Right lung (tissue), 5 donors: ENCODE data around the gene OR2F2. TPM values are rescaled to one million over a fixed set of nuclear protein-coding genes. Genes with fewer than 3 reads are reported as not detected.

ENCODE experiments used
- DNase-seq, 2 donors: peaks; one replicate each; pipeline ENCODE4 v3.0.0-alpha.2; 2013
- polyA plus RNA-seq, 5 donors: library from polyadenylated mRNA; unstranded; fragments of 120-200 nt; gene quantifications; one replicate each; pipeline versions ENCODE4 v1.2.1 to v1.2.3, GENCODE V29; 2013; ENCODE audit warnings: inconsistent platforms in 1 of 5, low replicate concordance in 1 of 5; ENCODE audit not compliant: insufficient read length in 5 of 5, insufficient read depth in 1 of 5

OR2F2 gene
- polyA plus RNA-seq, 5 donors, result not detected

DNA sequence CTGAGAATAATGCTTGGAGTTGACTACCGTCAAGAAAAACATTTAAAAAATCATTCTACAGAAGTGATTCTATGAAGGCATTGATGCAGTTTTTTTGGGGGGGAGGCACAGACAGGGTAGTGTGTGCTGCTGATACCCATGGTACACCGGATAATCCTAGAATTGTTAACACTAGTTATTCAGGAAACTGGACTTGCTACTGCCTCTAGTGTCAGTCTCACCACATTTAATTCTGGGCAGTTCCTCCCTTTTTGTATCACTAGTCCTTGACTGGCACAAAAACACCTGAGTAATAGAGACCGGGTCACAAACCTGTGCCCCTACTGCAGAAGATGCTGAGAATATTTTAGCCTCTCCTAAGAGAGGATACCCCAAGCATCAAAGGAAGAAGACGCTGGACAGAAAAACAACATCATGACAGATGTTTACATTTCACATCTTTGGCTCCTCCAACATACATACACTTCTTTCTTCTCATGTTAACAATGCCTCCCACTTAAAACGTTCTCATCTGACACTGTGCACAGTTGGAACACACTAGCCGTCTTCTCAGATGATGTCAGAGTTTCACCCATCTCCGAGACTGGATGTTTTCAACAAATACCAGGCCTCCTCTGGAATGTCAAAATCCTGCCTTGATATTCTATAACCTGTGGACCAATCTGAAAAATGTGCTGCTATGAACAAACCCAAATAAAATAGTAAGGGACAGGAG lies 19.9 kb upstream of the OR2F2 start:
- no peak for DNase-seq

DNA sequence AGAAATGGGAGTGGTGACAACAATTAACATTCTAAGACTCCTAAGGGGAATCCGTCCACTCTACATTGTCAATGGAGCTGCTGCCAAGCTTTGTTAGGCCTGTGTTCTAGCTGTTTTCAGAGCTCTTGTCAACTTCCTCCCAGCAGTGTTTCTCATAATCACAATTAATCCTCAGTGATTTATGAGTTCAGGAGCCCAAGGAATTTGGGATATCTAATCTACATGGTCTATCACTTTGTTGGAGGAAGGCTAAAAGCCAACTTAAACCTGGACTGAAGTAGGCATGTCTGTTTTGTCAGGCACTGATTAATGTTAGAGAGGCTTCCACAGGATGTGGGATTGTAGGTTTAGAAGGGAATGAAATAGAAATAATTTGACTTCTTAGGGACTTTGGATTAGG lies 10.2 kb upstream of the OR2F2 start:
- no peak for DNase-seq

DNA sequence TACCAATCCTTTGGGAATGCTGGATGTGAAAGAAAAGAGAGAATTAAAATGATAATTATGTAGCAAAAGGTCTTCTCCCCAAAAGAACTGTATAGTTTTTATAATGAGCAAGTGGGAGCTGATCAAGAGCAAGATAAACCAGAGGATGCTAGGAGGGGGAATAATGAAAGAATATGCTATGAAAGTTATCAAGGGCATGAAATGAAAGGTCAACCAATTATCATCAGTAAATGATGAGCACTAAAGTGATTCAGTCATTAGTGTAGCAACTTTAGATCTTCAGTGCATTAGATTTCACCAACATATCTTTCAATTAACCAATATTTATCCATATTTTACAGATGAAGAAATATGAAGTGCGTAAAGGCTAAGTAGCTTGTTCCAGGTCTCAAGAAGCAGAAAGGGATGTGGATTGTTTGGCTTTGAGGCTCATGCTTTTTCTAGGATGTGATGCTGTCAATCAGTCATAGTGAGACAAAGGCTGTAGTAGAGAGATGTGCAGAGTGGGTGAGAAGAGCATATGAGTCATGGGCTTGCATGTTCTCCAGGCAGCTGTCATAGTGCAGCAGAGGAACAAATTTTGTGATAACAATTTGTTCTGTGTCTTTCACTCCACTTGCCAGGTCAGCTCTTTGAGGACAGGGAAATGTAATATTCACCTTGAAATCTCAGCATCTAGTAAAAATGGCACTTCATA lies 5.7 kb upstream of the OR2F2 start:
- no peak for DNase-seq

DNA sequence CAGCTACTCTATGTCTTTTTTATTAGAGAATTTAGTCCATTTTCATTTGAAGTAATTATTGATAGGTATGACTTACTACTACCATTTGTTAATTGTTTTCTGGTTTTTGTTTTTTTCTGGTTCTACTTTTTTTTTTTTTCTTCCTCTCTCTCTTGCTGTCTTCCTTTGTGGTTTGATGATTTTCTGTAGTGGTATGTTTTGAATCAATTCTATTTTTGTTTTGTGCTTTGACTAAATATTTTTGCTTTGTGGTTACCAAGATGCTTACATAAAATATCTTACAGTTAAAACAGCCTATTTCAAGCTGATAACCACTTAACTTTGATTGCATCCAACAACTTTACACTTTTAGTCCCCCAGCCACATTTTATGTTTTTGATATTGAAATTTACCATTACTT lies 3.3 kb upstream of the OR2F2 start:
- no peak for DNase-seq

DNA sequence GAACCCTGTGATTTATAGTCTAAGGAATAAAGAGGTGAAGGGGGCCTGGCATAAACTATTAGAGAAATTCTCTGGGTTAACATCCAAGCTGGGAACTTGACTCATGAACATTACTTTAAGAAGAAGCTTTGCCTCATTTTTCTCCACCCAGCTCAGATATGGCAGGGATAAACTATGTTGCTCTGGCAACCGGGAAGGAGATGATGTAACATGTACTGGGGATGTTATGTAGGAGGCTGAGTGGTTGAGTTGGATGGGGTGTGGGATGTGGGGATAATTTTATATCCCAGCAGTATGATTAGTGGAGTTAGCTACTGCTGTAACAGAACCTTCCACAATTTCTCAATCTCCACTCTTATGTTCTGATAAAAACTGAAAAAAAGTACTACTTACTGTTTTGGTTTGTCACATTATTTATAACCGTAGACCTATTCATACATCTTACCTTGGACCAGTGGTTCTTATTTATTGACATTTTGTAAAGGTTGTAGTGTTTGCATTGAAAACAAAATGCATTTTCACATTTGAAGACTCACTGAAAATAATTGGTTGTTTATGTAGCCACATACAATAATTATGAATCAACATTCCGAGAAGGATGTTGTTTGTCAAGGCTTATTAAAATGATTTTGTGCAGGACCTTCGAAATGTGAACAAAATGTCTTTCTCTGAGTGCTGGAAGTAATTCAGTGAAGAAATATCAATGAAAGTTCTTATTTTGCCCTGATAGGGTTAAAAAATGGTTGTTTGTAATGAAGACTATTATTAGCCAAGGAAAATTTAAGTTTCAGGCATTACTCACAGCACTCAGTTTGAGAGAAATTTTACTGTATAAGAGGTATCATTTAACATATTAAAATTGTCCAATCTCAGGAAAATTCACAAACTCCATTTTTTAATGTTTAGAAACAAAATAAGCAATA lies 1.3 kb downstream of the OR2F2 start:
- no peak for DNase-seq

DNA sequence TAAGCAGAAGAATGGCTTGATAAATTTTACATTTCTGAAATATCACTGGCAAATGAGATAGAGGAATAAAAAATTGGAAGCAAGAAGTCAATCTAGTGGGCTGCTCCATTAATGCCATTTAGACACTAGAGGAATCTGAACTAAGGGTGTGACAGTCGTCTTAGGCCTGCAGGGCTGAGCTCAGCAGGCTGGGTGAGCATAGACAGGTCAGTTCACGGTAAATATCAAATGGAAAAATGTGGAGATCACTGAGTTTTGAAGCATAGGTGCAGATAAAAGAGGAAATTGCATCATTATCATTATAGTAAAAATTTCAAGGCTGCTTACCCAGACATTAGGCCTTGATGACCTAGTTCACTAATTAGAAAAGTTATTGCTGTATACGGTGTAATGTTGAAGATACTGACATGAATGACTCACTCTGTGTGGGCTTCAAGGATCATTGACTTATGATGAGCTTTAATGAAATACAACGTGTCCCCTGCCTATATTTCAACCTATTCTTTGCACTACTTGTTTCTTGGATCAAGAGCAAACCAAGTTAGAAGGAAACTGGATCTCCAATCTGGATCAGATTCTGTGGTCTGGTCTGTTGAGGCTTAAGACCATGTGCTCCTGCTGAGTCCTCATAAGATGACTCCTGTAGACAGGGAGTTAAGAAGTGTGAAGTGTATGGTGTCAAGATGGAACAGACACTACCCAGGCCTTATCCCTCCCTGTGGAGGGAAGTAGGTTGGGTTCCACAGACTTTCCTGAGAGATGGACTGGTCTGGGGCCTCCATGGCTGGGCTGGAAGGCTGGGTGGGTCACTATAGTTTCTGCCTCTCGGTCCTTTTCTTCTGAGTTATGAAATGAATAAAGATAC lies 3.6 kb downstream of the OR2F2 start:
- DNase-seq, result no peak

DNA sequence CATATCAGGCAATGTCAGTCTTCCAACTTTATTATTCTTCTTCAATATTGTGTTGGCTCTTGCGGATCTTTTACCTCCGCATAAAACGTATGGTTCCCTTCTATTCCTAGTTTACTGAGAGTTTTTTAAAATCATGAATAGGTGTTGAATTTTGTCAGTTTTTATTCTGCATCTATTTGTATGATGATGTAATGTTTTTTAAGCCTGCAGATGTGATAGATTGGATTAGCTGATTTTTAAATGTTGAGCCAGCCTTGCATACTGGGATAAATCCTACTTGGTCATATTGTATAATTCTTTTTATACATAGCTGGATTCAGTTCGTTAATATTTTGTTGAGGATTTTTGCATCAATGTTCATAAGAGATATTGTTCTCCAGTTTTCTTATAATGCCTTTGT lies 10.4 kb downstream of the OR2F2 start:
- no peak for DNase-seq

DNA sequence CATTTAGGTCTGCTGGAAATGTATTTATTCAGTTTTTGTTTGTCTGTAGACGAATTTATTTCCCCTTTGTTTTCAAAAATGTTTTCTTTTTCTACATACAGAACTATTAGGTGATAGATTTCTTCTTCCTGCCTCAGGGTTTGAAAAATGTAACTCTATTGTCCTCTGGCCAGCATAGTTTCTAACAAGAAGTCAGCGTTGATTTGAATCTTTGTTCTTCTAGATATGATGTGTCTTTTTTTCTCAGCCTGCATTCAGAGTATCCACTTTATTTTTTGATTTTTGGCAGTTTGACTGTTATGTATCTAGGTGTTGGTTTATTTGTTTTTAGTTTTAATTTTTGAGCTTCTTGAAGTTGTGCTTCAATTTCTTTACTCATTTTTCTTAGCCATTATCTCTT lies 12.1 kb downstream of the OR2F2 start:
- no peak for DNase-seq

DNA sequence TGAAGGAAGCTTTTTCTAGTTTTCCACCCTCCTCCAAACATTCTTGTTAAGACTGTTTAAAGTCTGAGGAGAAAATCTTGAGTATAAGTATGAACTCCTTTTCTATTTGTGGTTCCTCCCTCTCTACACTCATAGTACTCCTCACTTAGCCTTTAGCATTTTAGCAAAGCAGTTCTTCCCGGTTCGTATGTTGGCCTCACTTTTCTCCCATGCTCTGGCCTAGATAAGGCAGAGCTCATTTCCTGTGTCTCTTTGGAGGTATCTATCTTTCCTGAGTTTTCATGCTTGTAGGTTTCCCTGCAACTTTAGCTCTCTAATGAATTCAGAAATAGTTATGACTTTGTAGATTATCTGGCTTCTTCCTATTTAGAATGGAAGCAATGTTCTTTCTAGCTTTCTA lies 13.7 kb downstream of the OR2F2 start:
- DNase-seq, result no peak

DNA sequence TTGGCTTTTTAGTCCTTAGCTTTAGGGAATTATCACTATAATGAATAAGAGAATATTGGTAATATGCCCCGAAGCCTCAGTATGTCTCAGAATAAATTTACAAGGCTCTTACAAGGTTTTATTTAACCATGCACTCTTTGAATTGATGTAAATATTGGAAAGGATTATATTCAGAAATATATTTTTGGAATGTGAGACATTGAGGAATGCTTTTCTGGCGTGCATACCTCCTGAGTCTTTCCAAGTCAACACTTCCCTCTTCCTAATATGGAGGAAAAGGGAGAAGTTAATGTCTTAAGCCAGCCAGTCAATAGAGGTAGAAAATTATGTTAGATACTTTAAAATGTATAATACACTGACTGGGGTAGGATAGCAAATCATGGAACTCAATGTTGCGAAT lies 18.4 kb downstream of the OR2F2 start:
- no peak for DNase-seq

DNA sequence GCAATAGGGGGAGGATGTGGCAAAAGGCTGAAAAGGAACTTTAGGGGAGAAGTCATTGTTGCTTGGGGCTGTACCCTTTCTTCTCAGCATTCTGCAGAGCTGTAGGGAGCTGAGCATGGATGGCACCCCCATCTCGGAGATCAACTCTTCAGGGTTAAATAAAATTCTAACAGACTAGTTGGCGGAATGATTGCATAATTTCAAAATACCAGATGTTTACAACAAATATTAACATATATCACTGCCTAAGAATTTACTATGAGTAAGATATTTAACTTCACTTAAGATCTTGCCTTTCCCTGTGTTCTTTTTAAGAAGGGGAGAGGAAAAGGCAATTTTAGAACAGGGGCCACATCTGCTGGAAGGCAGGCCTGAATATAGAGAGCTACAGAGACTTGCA lies 19.1 kb downstream of the OR2F2 start:
- DNase-seq, result no peak

DNA sequence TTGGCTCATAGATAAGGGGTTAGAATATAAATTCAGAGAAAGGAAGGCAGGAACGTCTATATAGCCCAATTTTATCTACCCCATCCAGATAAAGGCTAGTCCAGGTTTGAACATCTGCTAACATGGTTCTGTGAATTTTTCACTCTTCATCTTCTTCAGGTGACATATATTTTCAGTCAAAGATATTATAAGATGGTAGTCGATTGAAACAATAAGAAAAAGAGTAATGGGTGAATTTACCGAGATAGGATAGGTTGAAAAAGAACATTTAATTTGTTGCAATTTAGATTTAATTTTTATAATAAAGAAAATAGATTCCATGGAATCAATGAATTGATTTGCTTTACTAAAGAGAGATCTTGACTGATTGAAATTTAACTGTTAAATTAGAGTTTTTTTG lies 19.5 kb downstream of the OR2F2 start, which contains the start of gene OR2F1:
TSS of gene OR2F1 (plus strand) at position 301 of the 400 bp plus-strand sequence. CDS start 5,127 bp downstream, outside the sequence.
- DNase-seq, result no peak

DNA sequence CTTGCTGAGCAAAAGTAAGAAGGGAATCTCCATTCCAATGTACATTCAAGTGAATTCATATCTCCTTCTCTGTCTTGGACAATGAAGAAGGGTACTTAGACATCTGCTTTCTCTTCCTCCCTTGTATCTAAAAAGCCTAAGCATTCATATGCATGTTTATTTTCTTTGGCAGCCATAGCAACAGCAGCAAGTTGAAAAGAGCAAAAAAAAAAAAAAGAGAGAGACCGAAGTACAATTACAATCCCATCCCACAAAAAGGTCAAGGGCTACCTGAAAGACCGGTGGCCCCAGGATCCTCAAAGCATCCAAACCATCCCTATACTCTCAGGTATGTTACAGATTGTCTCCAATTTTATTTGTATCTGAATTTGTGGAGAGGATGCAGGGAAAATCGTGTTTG lies 23.7 kb downstream of the OR2F2 start:
- no peak for DNase-seq

DNA sequence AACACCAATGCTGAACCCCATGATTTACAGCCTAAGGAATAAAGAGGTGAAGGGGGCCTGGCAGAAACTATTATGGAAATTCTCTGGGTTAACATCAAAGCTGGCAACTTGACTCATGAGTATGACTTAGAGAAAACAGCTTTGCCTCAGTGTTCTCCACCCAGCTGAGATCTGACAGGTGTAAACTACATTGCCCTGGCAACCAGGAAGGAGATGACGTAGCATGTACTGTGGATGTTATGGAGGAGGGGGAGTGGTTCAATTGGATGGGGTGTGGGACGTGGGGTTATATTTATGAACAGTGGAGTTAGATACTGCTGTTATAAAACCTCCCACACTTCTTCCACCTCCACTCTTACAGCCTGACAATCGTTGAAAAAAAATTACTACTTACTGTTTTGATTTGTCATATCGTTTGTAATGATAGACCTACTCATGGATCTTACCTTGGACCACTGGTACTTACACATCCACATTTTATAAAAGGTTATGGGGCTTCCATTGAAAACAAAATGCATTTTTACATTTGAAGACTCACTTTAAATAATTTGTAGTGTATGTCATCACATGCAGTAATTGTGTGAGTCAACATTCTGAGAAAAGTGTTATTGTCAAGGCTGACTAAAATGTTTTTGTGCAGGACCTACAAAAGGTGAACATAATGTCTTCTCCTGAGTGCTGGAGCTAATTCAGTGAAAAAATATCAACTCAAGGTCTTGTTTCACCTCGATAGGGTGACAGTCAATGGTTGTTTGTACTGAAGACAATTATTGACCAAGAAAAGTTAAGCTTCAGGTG lies 26.0 kb downstream of the OR2F2 start:
- DNase-seq, result no peak

DNA sequence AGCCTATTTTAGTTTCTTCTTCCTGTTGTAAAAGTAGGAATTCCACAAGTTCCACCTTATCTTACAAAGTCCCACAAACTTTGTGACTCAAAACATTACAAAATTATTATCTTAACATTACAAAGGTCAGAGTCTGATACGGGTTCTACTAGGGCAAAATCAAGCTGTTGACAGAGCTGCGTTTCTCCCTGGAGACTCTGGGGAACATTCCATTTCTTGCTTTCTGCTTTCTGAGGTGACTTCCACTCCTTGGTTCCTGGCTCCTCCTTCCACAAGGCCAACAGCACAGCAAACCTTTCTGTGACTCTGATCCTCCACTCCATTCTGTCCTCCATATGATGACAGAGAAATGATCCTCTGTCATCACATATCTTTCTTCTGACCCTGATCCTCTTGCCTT lies 30.2 kb downstream of the OR2F2 start:
- no peak for DNase-seq

DNA sequence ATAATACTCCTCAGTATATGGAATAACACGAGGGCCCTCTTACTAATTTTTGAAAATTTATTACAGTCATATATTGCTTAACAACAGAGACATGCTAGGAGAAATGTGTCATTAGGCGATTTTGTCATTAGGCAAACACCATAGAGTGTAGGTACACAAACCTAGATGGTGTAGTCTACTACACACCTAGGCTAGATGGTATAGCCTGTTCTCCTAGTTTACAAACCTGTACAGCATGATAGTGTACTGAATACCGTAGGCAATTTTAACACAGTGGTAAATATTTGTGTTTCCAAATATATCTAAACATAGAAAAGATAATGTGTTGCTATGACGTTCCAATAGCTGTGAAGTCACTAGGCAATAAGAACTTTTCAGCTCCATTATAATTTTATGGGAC lies 32.4 kb downstream of the OR2F2 start:
- DNase-seq, result no peak

DNA sequence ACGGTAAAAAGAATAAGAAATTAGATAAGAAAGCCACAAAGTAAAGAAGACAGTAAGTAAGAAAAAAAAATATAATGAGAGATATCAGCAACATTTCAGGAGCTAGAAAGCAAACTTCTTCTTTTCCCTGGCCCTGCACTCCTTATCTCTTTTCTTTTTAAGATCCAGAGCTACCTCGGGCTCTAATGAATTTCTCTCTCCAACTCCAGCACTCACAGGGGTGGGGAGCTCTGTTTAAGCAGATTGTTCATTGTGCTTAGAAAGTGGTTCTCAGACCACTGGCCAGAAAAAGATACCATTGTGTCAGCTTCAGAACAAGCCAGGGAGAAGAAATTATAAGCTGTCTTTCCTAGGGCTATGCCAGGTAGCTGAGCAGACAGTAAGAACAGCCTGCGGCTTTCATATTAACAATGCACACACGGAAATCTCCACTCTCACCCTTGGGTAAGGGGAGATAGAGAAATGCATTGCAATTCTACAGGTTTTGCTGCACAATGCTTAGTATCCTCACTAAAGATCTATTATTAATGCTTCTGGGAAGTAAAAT lies 38.9 kb downstream of the OR2F2 start:
- no peak for DNase-seq

DNA sequence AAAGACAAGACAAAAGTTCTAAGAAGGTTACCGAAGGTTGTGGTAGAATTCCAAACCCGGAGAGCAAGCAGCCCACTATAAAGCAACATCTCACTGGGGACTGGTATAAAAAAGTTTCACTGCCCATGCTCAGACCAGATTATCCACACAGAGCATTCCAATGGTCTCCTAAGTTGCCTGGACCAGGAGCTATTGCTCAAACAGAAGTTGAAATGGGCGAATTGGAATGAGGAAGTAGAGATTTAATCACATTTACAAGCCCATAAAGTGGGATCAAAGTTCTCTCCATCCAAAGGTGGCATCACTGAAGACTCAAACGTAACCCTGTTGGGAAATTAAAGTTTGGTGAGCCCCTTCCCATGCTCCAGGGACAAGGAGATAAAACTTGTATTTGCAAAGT lies 39.4 kb downstream of the OR2F2 start:
- no peak for DNase-seq

DNA sequence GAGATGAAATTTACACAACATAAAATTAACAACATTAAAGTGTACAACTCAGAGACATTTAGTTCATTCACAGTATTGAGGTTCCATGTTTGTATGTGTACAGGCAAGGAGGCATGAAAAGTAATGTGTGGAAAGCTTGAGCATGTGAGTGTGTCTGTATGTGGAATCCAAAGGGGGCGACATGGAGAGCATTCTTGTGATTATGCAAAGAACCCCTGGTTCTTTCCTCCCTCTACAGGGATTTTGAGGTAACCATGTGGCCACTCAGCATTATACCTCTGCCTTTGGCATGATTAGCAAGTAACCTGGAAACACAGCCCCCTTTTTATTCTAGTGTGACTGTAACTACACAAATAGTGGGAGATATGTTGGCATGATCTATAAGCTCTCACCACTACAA lies 40.6 kb downstream of the OR2F2 start:
- DNase-seq, result no peak

DNA sequence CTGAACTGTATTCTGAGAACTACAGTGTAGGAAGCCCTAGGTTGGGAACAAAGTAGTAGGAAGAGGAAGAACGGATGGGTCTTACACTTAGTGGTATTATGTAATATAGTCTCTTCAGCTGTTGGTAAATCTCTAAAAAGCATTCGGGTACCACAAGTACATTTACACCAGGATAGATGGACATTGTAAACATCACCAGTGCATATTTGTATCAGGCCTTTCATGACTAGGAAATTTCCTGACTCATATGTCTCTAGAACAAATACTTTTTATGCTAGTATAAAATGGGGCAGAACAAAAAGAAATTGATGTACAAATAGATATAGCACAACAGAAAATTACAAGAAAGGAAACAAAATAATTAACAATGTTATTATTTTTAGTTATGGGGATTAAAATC lies 43.6 kb downstream of the OR2F2 start:
- DNase-seq, result no peak
